WTC11 (cell line): ENCODE data around the gene RLF. TPM values are rescaled to one million over a fixed set of nuclear protein-coding genes. Genes with fewer than 3 reads are reported as not detected.

Source experiments
- ATAC-seq: fragments of 200-7000 bp; cut with Tn5 transposase; 2 replicates; pipeline ENCODE4 v1.10.0; 2021; ENCODE audit warnings: mild to moderate bottlenecking, moderate library complexity
- Bru-seq: library from RNA; stranded (reverse); fragments of 400-500 nt; gene quantifications from one replicate; lab custom pipeline; 2021; lab: Mats Ljungman, UMichigan
- CTCF ChIA-PET: fragments of 300-600 bp; sonication (Branson Sonifier 250); formaldehyde crosslinking; loops from one replicate; lab custom pipeline; 2021; ENCODE audit warnings: antibody characterized with exemption; lab: Charles Lee
- POLR2A ChIA-PET: fragments of 350-600 bp; sonication (Branson Sonifier 250); formaldehyde crosslinking; loops from one replicate; lab custom pipeline; 2021; ENCODE audit warnings: antibody characterized with exemption; lab: Charles Lee
- DNase-seq: peaks from one replicate; pipeline ENCODE4 v3.0.0; 2021; ENCODE audit warnings: low spot score
- H3K27ac Mint-ChIP-seq: 2 replicates; pipeline ENCODE4 v1.8.0; 2021; ENCODE audit warnings: mixed read lengths
- H3K27me3 Mint-ChIP-seq: 2 replicates; pipeline ENCODE4 v1.8.0; 2021; ENCODE audit warnings: low read depth, mild to moderate bottlenecking, moderate library complexity, mixed read lengths
- H3K36me3 Mint-ChIP-seq: 2 replicates; pipeline ENCODE4 v1.8.0; 2021; ENCODE audit warnings: mixed read lengths
- H3K4me1 Mint-ChIP-seq: 2 replicates; pipeline ENCODE4 v1.8.0; 2022; ENCODE audit warnings: mixed read lengths
- H3K4me3 Mint-ChIP-seq: 2 replicates; pipeline ENCODE4 v1.8.0; 2021; ENCODE audit warnings: mild to moderate bottlenecking, moderate library complexity, mixed read lengths
- H3K9me3 Mint-ChIP-seq: 2 replicates; pipeline ENCODE4 v1.8.0; 2021; ENCODE audit warnings: mixed read lengths
- CBFB ChIP-seq: sonication (generic); formaldehyde crosslinking; IDR thresholded peaks from 2 replicates; pipeline ENCODE4 v1.8.1; 2022; ENCODE audit warnings: mild to moderate bottlenecking, low read depth, missing genetic modification reagents
- CREB1 ChIP-seq: sonication (generic); formaldehyde crosslinking; IDR thresholded peaks from 2 replicates; pipeline ENCODE4 v1.8.0; 2023; ENCODE audit warnings: mild to moderate bottlenecking, missing genetic modification reagents
- CREM ChIP-seq: sonication (generic); formaldehyde crosslinking; IDR thresholded peaks from 2 replicates; pipeline ENCODE4 v1.8.1; 2022; ENCODE audit warnings: mild to moderate bottlenecking, missing genetic modification reagents, moderate library complexity
- EMX1 ChIP-seq: fragments of 250-450 bp; sonication (Bioruptor Pico); IDR thresholded peaks from 2 replicates; pipeline ENCODE4 v1.8.0; 2021; ENCODE audit warnings: mild to moderate bottlenecking
- ERG ChIP-seq: fragments of 250-450 bp; sonication (Bioruptor Pico); IDR thresholded peaks from 2 replicates; pipeline ENCODE4 v1.8.0; 2021; ENCODE audit warnings: mild to moderate bottlenecking
- ETV6 ChIP-seq: sonication (generic); formaldehyde crosslinking; IDR thresholded peaks from 2 replicates; pipeline ENCODE4 v1.8.1; 2022; ENCODE audit warnings: mild to moderate bottlenecking, missing genetic modification reagents
- FOXK1 ChIP-seq: sonication (generic); formaldehyde crosslinking; IDR thresholded peaks from 2 replicates; pipeline ENCODE4 v1.8.0; 2022; ENCODE audit warnings: mild to moderate bottlenecking, moderate library complexity, missing genetic modification reagents
- FOXP1 ChIP-seq: sonication (generic); formaldehyde crosslinking; IDR thresholded peaks from 2 replicates; pipeline ENCODE4 v1.8.0; 2022; ENCODE audit warnings: missing genetic modification reagents, mild to moderate bottlenecking, moderate library complexity, borderline replicate concordance
- FOXP4 ChIP-seq: sonication (generic); formaldehyde crosslinking; IDR thresholded peaks from 2 replicates; pipeline ENCODE4 v1.8.0; 2022; ENCODE audit warnings: mild to moderate bottlenecking, missing genetic modification reagents
- GABPB1 ChIP-seq: sonication (generic); formaldehyde crosslinking; IDR thresholded peaks from 2 replicates; pipeline ENCODE4 v1.8.1; 2023; ENCODE audit warnings: mild to moderate bottlenecking, missing genetic modification reagents
- HMGA2 ChIP-seq: fragments of 250-450 bp; sonication (Bioruptor Pico); IDR thresholded peaks from 2 replicates; pipeline ENCODE4 v1.4.0; 2021; ENCODE audit warnings: mild to moderate bottlenecking, moderate library complexity
- JAZF1 ChIP-seq: fragments of 250-450 bp; sonication (Bioruptor Pico); IDR thresholded peaks from 2 replicates; pipeline ENCODE4 v1.9.0; 2021; ENCODE audit warnings: moderate library complexity, mild to moderate bottlenecking, inconsistent platforms
- MAX ChIP-seq: sonication (generic); formaldehyde crosslinking; IDR thresholded peaks from 2 replicates; pipeline ENCODE4 v1.8.0; 2022; ENCODE audit warnings: mild to moderate bottlenecking, missing genetic modification reagents
- MXD4 ChIP-seq: fragments of 250-450 bp; sonication (Bioruptor Pico); IDR thresholded peaks from 2 replicates; pipeline ENCODE4 v1.8.0; 2021; ENCODE audit warnings: mild to moderate bottlenecking, moderate library complexity, borderline replicate concordance
- MYBL2 ChIP-seq: sonication (generic); formaldehyde crosslinking; IDR thresholded peaks from 2 replicates; pipeline ENCODE4 v1.8.1; 2023; ENCODE audit warnings: mild to moderate bottlenecking, moderate library complexity, missing genetic modification reagents
- NFATC4 ChIP-seq: fragments of 250-450 bp; sonication (Bioruptor Pico); IDR thresholded peaks from 2 replicates; pipeline ENCODE4 v1.9.0; 2021; ENCODE audit warnings: mild to moderate bottlenecking
- NFE2L1 ChIP-seq: sonication (generic); formaldehyde crosslinking; IDR thresholded peaks from 2 replicates; pipeline ENCODE4 v1.8.1; 2023; ENCODE audit warnings: missing genetic modification reagents
- NR3C1 ChIP-seq: sonication (generic); formaldehyde crosslinking; conservative IDR thresholded peaks from 2 replicates; pipeline ENCODE4 v1.8.1; 2023; ENCODE audit warnings: low read depth, mild to moderate bottlenecking, missing genetic modification reagents
- OVOL2 ChIP-seq: fragments of 250-450 bp; sonication (Bioruptor Pico); IDR thresholded peaks from 2 replicates; pipeline ENCODE4 v1.9.0; 2021; ENCODE audit warnings: mild to moderate bottlenecking, borderline replicate concordance
- PREB ChIP-seq: sonication (generic); formaldehyde crosslinking; IDR thresholded peaks from 2 replicates; pipeline ENCODE4 v1.8.1; 2022; ENCODE audit warnings: mild to moderate bottlenecking, missing genetic modification reagents, moderate library complexity, borderline replicate concordance
- RELA ChIP-seq: sonication (generic); formaldehyde crosslinking; IDR thresholded peaks from 2 replicates; pipeline ENCODE4 v1.8.1; 2022; ENCODE audit warnings: missing genetic modification reagents, mild to moderate bottlenecking, borderline replicate concordance
- RORB ChIP-seq: fragments of 250-450 bp; sonication (Bioruptor Pico); IDR thresholded peaks from 2 replicates; pipeline ENCODE4 v1.9.0; 2021; ENCODE audit warnings: mild to moderate bottlenecking
- SMAD3 ChIP-seq: sonication (generic); formaldehyde crosslinking; IDR thresholded peaks from 2 replicates; pipeline ENCODE4 v1.8.0; 2022; ENCODE audit warnings: missing genetic modification reagents, mild to moderate bottlenecking, borderline replicate concordance
- TCF7 ChIP-seq: sonication (generic); formaldehyde crosslinking; IDR thresholded peaks from 2 replicates; pipeline ENCODE4 v1.8.0; 2022; ENCODE audit warnings: mild to moderate bottlenecking, low read depth, missing genetic modification reagents, moderate library complexity
- ZNF138 ChIP-seq: sonication (generic); formaldehyde crosslinking; conservative IDR thresholded peaks from 2 replicates; pipeline ENCODE4 v1.8.1; 2022; ENCODE audit warnings: mild to moderate bottlenecking, moderate library complexity, missing genetic modification reagents
- ZNF317 ChIP-seq: sonication (generic); formaldehyde crosslinking; IDR thresholded peaks from 2 replicates; pipeline ENCODE4 v1.8.1; 2023; ENCODE audit warnings: low read depth, mild to moderate bottlenecking, moderate library complexity, missing genetic modification reagents, borderline replicate concordance
- ZNF396 ChIP-seq: fragments of 250-450 bp; sonication (Bioruptor Pico); IDR thresholded peaks from 2 replicates; pipeline ENCODE4 v1.8.0; 2021; ENCODE audit warnings: mild to moderate bottlenecking, moderate library complexity, borderline replicate concordance
- long read RNA-seq, 3 experiments: library from RNA in 1 of 3; library from capped mRNA in 1 of 3; library from polyadenylated mRNA in 1 of 3; unstranded in 2 of 3; stranded (forward) in 1 of 3; transcript quantifications; one replicate each; pipeline ENCODE4 v2.0.0, GENCODE V29; 2021
- total RNA-seq: library from RNA; stranded (reverse); gene quantifications from 3 replicates; pipeline ENCODE4 v1.2.3, GENCODE V29; 2021
- TF ChIP-seq, protein P1 (sequence below): sonication (generic); formaldehyde crosslinking; IDR thresholded peaks from 2 replicates; pipeline ENCODE4 v1.8.1; 2022; ENCODE audit warnings: mild to moderate bottlenecking, moderate library complexity, missing genetic modification reagents
- TF ChIP-seq, protein P2 (sequence below): sonication (generic); formaldehyde crosslinking; IDR thresholded peaks from 2 replicates; pipeline ENCODE4 v1.8.0; 2022; ENCODE audit warnings: mild to moderate bottlenecking, missing genetic modification reagents

Gene RLF
- total RNA-seq (18.5 to 22.1 TPM (median 20.2 TPM) in 3 replicates), Bru-seq, nascent RNA (percentile 85 among the genes with signal in this experiment)
- long read RNA-seq, experiment 1, full-length matches to known transcripts = 67 of 92 reads
- long read RNA-seq, experiment 1, partial matches to known transcripts = 4 of 92 reads
- long read RNA-seq, experiment 1, other reads (novel, unspliced or antisense) = 21 of 92 reads
- long read RNA-seq, experiment 2, full-length matches to known transcripts = 8 of 31 reads
- long read RNA-seq, experiment 2, partial matches to known transcripts = 1 of 31 reads
- long read RNA-seq, experiment 2, other reads (novel, unspliced or antisense) = 22 of 31 reads
- long read RNA-seq, experiment 3, partial matches to known transcripts = 2 of 3 reads
- long read RNA-seq, experiment 3, other reads (novel, unspliced or antisense) = 1 of 3 reads

DNA sequence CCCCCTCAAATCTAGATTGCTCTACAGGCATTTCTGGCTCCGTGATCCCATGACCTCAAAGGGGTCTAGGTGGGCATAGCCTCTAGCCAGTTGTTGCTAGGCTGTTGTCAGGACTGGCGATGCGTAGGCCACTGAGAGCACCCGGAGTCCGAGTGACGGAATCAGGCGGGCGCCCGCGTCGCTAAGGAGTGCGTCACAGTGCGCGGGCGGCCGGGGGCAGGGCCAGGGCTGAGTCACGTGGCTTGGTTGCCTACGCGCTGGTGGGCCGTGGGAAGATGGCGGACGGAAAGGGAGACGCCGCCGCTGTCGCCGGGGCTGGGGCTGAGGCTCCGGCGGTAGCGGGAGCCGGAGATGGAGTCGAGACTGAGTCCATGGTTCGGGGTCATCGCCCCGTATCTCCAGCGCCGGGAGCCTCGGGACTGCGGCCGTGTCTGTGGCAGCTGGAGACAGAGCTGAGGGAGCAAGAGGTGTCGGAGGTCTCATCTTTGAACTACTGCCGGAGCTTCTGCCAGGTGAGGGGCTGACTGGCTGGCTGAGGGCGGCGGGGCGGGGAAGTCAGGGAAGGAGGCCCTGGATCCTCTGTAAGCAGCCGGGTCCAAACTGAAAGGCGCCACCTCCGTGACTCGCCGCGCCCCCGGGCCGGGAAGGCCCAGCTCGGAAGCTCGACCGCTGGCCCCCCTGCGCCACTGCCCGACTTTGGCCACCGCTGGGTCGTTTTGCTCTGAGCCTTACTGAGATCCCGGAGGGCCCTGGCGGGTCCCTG lies at the start of gene RLF:
Gene RLF (plus strand): TSS at position 263 of the 763 bp plus-strand sequence. CDS start 13 bp downstream, at position 276.
- H3K4me3 Mint-ChIP-seq = no peak within 1 kb of the TSS
- peak within 1 kb of the TSS; percentile 100 for H3K27ac Mint-ChIP-seq
- peak; percentile 94 for DNase-seq
- H3K27me3 Mint-ChIP-seq = no peaks in the 10 kb centered on the region
- H3K4me1 Mint-ChIP-seq = peaks cover 14% of the 10 kb centered on the region
- H3K9me3 Mint-ChIP-seq = no peaks in the 10 kb centered on the region
- ATAC-seq = peak; percentile 97
- CTCF ChIA-PET = interaction anchor here (0.7 to 3.4 kb wide), 7 partner anchors 8 to 177 kb away, joined by 3 to 16 read pairs (median 7); no protein-coding TSS in a partner anchor
- H3K36me3 Mint-ChIP-seq = no peaks in the 10 kb centered on the region
- POLR2A ChIA-PET = interaction anchor here (0.6 kb wide), 1 partner anchor 172 kb away, joined by 3 read pairs; no protein-coding TSS in a partner anchor
- TF ChIP-seq CREB1 (CRISPR knock-in tag) = peak; percentile 91
- no peak for TF ChIP-seq CBFB
- TF ChIP-seq HMGA2 = no peak
- TF ChIP-seq ETV6 (CRISPR knock-in tag) = peak; percentile 81; the same call in 1 of the 2 replicates
- no peak for TF ChIP-seq EMX1
- TF ChIP-seq ZNF138 = no peak
- TF ChIP-seq FOXP1 (CRISPR knock-in tag) = peak; percentile 65; the same call in 1 of the 2 replicates
- TF ChIP-seq RORB (CRISPR knock-in tag) = no peak
- TF ChIP-seq JAZF1 (CRISPR knock-in tag) = no peak
- TF ChIP-seq TCF7 (CRISPR knock-in tag) = no peak
- peak; percentile 53 for TF ChIP-seq GABPB1 (CRISPR knock-in tag)
- TF ChIP-seq MXD4 (CRISPR knock-in tag) = no peak
- no peak for TF ChIP-seq PREB
- TF ChIP-seq, protein P1, sequence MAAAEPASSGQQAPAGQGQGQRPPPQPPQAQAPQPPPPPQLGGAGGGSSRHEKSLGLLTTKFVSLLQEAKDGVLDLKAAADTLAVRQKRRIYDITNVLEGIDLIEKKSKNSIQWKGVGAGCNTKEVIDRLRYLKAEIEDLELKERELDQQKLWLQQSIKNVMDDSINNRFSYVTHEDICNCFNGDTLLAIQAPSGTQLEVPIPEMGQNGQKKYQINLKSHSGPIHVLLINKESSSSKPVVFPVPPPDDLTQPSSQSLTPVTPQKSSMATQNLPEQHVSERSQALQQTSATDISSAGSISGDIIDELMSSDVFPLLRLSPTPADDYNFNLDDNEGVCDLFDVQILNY (CRISPR knock-in tag) = no peak; the same call in 1 of the 2 replicates
- TF ChIP-seq MYBL2 = peak; percentile 31; the same call in 1 of the 2 replicates
- TF ChIP-seq NFATC4 (CRISPR knock-in tag) = no peak
- TF ChIP-seq SMAD3 (CRISPR knock-in tag) = peak; percentile 72; the same call in 1 of the 2 replicates
- peak; percentile 82 for TF ChIP-seq MAX
- peak; percentile 98 for TF ChIP-seq FOXK1 (CRISPR knock-in tag)
- TF ChIP-seq ERG (CRISPR knock-in tag) = no peak
- TF ChIP-seq NR3C1 (CRISPR knock-in tag) = no peak
- TF ChIP-seq ZNF396 (CRISPR knock-in tag) = no peak
- peak; percentile 100 for TF ChIP-seq CREM
- TF ChIP-seq, protein P2, sequence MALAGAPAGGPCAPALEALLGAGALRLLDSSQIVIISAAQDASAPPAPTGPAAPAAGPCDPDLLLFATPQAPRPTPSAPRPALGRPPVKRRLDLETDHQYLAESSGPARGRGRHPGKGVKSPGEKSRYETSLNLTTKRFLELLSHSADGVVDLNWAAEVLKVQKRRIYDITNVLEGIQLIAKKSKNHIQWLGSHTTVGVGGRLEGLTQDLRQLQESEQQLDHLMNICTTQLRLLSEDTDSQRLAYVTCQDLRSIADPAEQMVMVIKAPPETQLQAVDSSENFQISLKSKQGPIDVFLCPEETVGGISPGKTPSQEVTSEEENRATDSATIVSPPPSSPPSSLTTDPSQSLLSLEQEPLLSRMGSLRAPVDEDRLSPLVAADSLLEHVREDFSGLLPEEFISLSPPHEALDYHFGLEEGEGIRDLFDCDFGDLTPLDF (CRISPR knock-in tag) = no peak
- TF ChIP-seq RELA = 0 out of 2 replicates have a peak, but pooled peaks have one; percentile 53
- no peak for TF ChIP-seq ZNF317 (CRISPR knock-in tag)
- no peak for TF ChIP-seq NFE2L1 (CRISPR knock-in tag)
- peak; percentile 62; the same call in 1 of the 2 replicates for TF ChIP-seq FOXP4 (CRISPR knock-in tag)
- no peak for TF ChIP-seq OVOL2 (CRISPR knock-in tag)
